ENCODE results near the gene GH2.
"Not testable (repeated sequence)": the region's sequence is repeated elsewhere in the genome, so short reads cannot be mapped to it uniquely, and the experiment has no call there.

GRCh38 chr17:63869491-63870291, 12.1 kb downstream of the GH2 start:
- not testable (repeated sequence) for TF ChIP-seq EZH2 (IDR thresholded peaks at IDR 0.05; ENCODE audit: insufficient read depth, poor library complexity, severe bottlenecking); EZH2phosphoT487 (IDR thresholded peaks at IDR 0.05; ENCODE audit: insufficient read depth, low read depth)
